ENCODE results near the gene SFSWAP.

Gene SFSWAP

DNA sequence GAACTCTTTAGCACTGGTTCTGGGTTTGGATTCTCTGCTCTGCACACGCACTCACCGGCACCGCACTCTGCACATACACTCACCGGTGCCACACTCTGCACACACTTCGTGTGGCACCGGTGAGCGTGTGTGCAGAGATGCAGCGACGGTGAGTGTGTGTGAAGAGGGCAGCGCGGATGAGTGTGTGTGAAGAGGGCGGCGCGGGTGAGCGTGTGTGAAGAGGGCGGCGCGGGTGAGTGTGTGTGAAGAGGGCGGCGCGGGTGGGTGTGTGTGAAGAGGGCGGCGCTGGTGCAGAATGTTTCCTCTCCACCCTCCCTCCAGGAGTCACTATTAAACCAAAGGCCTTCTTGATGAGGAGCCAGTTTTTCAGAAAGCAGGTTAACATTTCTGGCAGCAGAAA, 68.1 kb downstream of the SFSWAP start:
- no peak for DNase-seq (ENCODE audit: low read depth)
- TF ChIP-seq, protein P1, sequence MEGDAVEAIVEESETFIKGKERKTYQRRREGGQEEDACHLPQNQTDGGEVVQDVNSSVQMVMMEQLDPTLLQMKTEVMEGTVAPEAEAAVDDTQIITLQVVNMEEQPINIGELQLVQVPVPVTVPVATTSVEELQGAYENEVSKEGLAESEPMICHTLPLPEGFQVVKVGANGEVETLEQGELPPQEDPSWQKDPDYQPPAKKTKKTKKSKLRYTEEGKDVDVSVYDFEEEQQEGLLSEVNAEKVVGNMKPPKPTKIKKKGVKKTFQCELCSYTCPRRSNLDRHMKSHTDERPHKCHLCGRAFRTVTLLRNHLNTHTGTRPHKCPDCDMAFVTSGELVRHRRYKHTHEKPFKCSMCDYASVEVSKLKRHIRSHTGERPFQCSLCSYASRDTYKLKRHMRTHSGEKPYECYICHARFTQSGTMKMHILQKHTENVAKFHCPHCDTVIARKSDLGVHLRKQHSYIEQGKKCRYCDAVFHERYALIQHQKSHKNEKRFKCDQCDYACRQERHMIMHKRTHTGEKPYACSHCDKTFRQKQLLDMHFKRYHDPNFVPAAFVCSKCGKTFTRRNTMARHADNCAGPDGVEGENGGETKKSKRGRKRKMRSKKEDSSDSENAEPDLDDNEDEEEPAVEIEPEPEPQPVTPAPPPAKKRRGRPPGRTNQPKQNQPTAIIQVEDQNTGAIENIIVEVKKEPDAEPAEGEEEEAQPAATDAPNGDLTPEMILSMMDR (conservative IDR thresholded peaks at IDR 0.05; ENCODE audit: low read depth, low read length) = no peak
- no peak overlapping the region for H3K4me3 ChIP-seq (ENCODE audit: low read depth, low read length)

DNA sequence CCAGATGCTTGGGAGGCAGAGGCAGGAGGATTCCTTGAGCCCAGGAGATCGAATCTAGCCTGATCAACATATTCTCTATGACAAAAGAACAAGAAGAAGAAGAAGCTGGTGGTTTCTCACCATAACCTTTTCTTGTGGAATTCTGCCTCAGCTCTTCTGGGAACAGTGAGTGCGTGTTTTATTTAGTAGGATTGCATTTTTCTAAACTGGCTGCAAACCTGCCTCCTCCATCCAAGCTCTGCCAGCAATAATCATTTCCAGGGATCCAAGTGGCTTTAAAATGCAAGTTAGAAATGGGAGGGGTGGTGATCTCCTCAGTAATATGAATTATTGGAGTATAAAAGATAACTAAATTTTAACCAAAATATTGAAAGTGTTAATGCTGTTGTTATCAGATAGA, 71.2 kb downstream of the SFSWAP start:
- no peak overlapping the region for H3K4me3 ChIP-seq (ENCODE audit: low read depth, low read length)
- DNase-seq (ENCODE audit: low read depth) = no peak
- TF ChIP-seq, protein P1 (conservative IDR thresholded peaks at IDR 0.05; ENCODE audit: low read depth, low read length) = no peak

DNA sequence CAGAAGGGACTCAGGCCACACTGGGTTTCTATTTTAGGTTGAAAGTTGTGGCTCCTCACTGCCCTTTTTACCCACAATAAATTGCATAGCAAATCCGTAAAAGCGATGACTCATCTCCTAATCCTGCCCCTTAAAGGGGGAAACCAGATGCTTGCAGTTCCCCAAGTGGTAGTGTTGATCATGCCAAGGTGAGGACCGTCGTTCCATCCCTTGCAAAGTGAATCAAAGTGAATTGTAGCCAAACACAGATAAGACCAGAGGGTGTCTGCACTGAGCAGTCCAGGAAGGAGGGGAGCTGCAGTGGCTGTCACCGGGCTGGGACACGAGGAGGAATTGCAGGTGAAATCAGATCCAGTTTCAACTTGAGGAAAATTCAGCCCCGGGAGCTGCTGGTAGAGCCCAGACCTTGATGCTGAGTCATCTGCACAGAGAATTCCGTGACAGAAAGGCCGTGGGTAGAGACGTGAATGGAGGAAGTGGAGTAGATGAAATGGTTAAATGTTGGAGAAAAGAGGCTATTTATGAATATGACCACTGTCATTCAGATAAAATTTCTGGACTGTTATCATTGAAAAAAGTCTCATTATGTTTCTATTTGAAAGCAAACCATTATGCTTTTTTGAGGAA, 73.1 kb downstream of the SFSWAP start:
- peak overlapping the region; percentile 41 for H3K4me3 ChIP-seq (ENCODE audit: low read depth, low read length)
- peak; percentile 77 for DNase-seq (ENCODE audit: low read depth)
- TF ChIP-seq, protein P1 (conservative IDR thresholded peaks at IDR 0.05; ENCODE audit: low read depth, low read length) = peak; percentile 10

DNA sequence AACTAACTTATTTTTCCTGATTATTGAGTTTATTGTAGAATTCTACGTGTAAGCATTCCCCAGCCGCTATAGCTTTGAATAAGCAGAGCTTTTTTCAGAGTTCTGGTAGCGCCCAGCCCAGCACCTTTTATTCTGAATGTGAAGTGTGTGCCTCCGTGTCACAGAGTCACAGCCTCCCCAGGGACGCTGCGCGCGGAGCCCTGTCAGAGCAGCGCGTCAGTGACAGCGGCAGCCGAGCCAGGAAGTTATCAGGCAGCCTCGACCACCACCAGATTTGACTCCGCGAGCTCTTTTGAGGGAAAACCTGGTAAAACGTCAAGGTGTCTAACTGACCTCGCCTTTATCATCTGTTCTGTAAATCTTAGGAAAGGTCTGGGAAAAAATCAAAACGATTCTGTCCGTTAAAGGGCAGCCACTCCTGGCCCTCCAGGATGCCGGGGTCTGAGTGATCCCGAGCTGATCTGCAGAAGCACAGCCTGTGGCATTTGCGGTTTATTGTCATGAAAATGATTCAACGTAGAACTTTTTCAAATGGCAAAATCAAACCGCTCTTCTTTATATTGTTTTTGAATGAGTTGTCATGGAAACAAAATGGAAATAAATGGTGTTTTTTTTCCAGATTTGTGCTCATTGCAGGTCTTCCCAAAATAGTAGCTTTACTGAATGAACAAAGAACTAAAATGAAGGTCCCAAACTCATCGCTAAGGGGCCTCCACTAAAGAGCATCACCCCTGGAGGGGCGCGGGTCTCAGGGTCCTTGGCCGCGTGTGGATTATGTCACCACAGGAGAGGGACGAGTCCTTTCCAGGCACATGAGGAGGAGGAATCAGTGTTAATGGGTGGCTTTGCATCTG, 74.2 kb downstream of the SFSWAP start:
- peak; percentile 27 for DNase-seq (ENCODE audit: low read depth)
- TF ChIP-seq, protein P1 (conservative IDR thresholded peaks at IDR 0.05; ENCODE audit: low read depth, low read length) = no peak
- H3K4me3 ChIP-seq (ENCODE audit: low read depth, low read length) = no peak overlapping the region

DNA sequence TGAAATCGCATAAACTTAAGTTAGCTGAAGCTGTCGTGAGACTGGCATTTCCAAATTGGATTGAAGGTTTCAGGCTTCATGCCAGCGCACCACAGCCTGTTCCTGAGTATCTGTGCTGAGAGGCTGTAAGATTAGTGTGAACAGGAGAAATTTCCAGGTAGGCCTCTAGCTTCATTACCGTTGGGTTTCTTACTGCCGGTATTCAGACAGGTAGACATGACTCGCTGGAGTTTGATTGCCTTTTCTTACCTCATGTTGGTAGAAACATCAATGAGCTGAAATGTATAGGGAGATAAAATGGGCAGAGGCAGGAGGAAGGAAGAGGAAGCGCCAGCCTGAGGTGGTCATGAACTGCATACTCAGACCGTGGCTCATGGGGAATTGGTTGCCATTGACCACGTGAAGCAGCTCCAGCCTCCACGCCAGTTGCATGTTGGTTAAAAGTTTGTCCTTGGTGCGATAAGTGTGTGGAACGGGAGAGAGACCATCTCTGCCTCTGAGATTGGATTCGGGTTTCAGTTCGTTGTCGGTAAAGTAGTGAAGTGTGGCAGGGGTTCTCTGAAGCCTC, 75.0 kb downstream of the SFSWAP start:
- TF ChIP-seq, protein P1 (conservative IDR thresholded peaks at IDR 0.05; ENCODE audit: low read depth, low read length) = no peak
- no peak overlapping the region for H3K4me3 ChIP-seq (ENCODE audit: low read depth, low read length)
- DNase-seq (ENCODE audit: low read depth) = no peak

DNA sequence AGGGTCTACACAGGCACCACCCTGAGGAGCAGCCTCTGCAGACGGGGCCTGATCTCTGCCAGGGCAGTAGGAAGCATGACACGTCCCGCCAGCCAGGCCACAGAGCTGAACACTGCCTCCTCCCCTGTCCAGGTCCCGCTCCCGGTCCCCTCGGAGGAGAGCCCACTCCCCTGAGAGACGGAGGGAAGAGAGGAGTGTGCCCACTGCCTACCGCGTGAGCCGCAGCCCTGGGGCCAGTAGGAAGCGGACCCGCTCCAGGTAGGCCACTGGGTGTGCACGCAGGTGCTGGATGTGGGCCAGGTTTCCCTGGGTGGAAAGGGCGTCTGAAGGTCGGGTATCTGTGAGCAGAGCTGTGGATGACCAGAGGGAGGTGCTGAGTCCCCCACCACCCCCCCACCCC, 75.4 kb downstream of the SFSWAP start:
- TF ChIP-seq, protein P1 (conservative IDR thresholded peaks at IDR 0.05; ENCODE audit: low read depth, low read length) = no peak
- H3K4me3 ChIP-seq (ENCODE audit: low read depth, low read length) = no peak overlapping the region
- no peak for DNase-seq (ENCODE audit: low read depth)
